Activated T-helper 1 cell treated with anti-CD3 and anti-CD28 coated beads, Interleukin-2, amount 50 U/mL, for 16 hours (primary cell): Measurements from ENCODE around the gene ARR3.
"Not testable (repeated sequence)": the region's sequence is repeated elsewhere in the genome, so short reads cannot be mapped to it uniquely, and the experiment has no call there.

Experiments used
- DNase-seq, 2 donors: peaks; one replicate each; pipeline ENCODE4 v3.0.0-alpha.2; 2020; ENCODE audit warnings: low read depth in 1 of 2, low spot score in 1 of 2

ARR3 gene

GRCh38 chrX:70268034-70268433 is at the start of gene ARR3:
ARR3 (plus strand) TSS chrX:70268334; CDS start chrX:70269386, 1,052 bp downstream.
- no peak for DNase-seq

- no peak for DNase-seq
These were observed 48.0 kb upstream of the ARR3 start for GRCh38 chrX:70219938-70220764.

GRCh38 chrX:70226048-70226447 is 42.1 kb upstream of the ARR3 start:
- DNase-seq: no peak

- no peak for DNase-seq
These were observed 41.4 kb upstream of the ARR3 start for GRCh38 chrX:70226687-70227086.

- DNase-seq: no peak
These were observed 36.5 kb upstream of the ARR3 start for GRCh38 chrX:70231666-70232065.

- no peak for DNase-seq
These were observed 33.8 kb upstream of the ARR3 start, which contains the start of gene AWAT1 for GRCh38 chrX:70234355-70234754. AWAT1 (plus strand) TSS chrX:70234655; CDS start chrX:70234696, 41 bp downstream.

GRCh38 chrX:70240751-70241150 is 27.4 kb upstream of the ARR3 start:
- no peak for DNase-seq

GRCh38 chrX:70241501-70241900 is 26.6 kb upstream of the ARR3 start:
- DNase-seq: no peak

GRCh38 chrX:70243601-70244000 is 24.5 kb upstream of the ARR3 start:
- DNase-seq: not testable (repeated sequence)

- DNase-seq: no peak
These were observed 23.3 kb upstream of the ARR3 start for GRCh38 chrX:70244881-70245280.

- no peak for DNase-seq
These were observed 20.9 kb upstream of the ARR3 start for GRCh38 chrX:70247252-70247651.

- DNase-seq: no peak
These were observed 15.6 kb upstream of the ARR3 start for GRCh38 chrX:70252491-70252890.

GRCh38 chrX:70253377-70254062 is 14.6 kb upstream of the ARR3 start:
- DNase-seq: no peak

GRCh38 chrX:70254063-70254400 is 14.1 kb upstream of the ARR3 start:
- DNase-seq: no peak

- no peak for DNase-seq
These were observed 13.2 kb upstream of the ARR3 start for GRCh38 chrX:70254909-70255308.

- no peak for DNase-seq
These were observed 12.7 kb upstream of the ARR3 start for GRCh38 chrX:70255452-70255851.

- DNase-seq: no peak
These were observed 10.5 kb upstream of the ARR3 start for GRCh38 chrX:70257423-70258288.

- no peak for DNase-seq
These were observed 8.0 kb upstream of the ARR3 start, which contains the start of gene P2RY4 for GRCh38 chrX:70260104-70260503. P2RY4 (minus strand) TSS chrX:70260204; CDS start chrX:70259624, 580 bp downstream.

- peak in 1 of 2 donors; percentile 6 for DNase-seq
These were observed 5.1 kb upstream of the ARR3 start for GRCh38 chrX:70262952-70263567.

- no peak for DNase-seq
These were observed 3.4 kb upstream of the ARR3 start for GRCh38 chrX:70264784-70265183.

- not testable (repeated sequence) for DNase-seq
These were observed 5.9 kb downstream of the ARR3 start for GRCh38 chrX:70274029-70274428.
